Umbilical cord (tissue), 2 donors: ENCODE measurements around the gene CCP110. TPM values are rescaled to one million over a fixed set of nuclear protein-coding genes. Genes with fewer than 3 reads are reported as not detected.
"Not testable (repeated sequence)": the region's sequence is repeated elsewhere in the genome, so short reads cannot be mapped to it uniquely, and the experiment has no call there.

Source experiments
- DNase-seq: peaks from one replicate; pipeline ENCODE4 v3.0.0-alpha.2; 2015; ENCODE audit warnings: low spot score
- total RNA-seq: library from RNA; depleted of rRNA; stranded (reverse); fragments of >200 nt; gene quantifications from one replicate; pipeline ENCODE4 v1.2.3, GENCODE V29; 2014; ENCODE audit warnings: low replicate concordance; ENCODE audit not compliant: insufficient read depth

The CCP110 gene
- total RNA-seq, 1 donor from 2014 or later = 22.6 TPM

- DNase-seq = no peak
Observed at GRCh38 chr16:19507867-19508266, 15.9 kb upstream of the CCP110 start.

GRCh38 chr16:19512297-19512696 is 11.4 kb upstream of the CCP110 start:
- no peak for DNase-seq

- peak; percentile 20 for DNase-seq
Observed at GRCh38 chr16:19513377-19514053, 10.2 kb upstream of the CCP110 start.

- DNase-seq = no peak
Observed at GRCh38 chr16:19515757-19516156, 8.0 kb upstream of the CCP110 start.

- no peak for DNase-seq
Observed at GRCh38 chr16:19517424-19518089, 6.2 kb upstream of the CCP110 start.

- no peak for DNase-seq
Observed at GRCh38 chr16:19518388-19518787, 5.4 kb upstream of the CCP110 start.

- DNase-seq = peak; percentile 16
Observed at GRCh38 chr16:19520861-19521331, 2.8 kb upstream of the CCP110 start.

- DNase-seq = peak; percentile 96
Observed at GRCh38 chr16:19521471-19522396, 2.0 kb upstream of the CCP110 start, which contains the start of gene GDE1. GDE1 (minus strand) TSS chr16:19522098; CDS start chr16:19521964, 134 bp downstream.

GRCh38 chr16:19522397-19522732 is 1.4 kb upstream of the CCP110 start:
- DNase-seq = no peak

- DNase-seq = no peak
Observed at GRCh38 chr16:19522760-19523159, 982 bp upstream of the CCP110 start.

GRCh38 chr16:19523184-19523558 is 571 bp upstream of the CCP110 start:
- no peak for DNase-seq

- no peak for DNase-seq
Observed at GRCh38 chr16:19524356-19524615, 544 bp downstream of the CCP110 start.

- peak; percentile 30 for DNase-seq
Observed at GRCh38 chr16:19524616-19525384, 1.1 kb downstream of the CCP110 start.

GRCh38 chr16:19525385-19525723 is 1.6 kb downstream of the CCP110 start:
- DNase-seq = no peak

GRCh38 chr16:19527161-19527560 is 3.4 kb downstream of the CCP110 start:
- DNase-seq = no peak

- DNase-seq = no peak
Observed at GRCh38 chr16:19528666-19529065, 4.9 kb downstream of the CCP110 start.

GRCh38 chr16:19532601-19533000 is 8.9 kb downstream of the CCP110 start:
- no peak for DNase-seq

GRCh38 chr16:19540241-19540970 is 16.7 kb downstream of the CCP110 start:
- no peak for DNase-seq

GRCh38 chr16:19542138-19542821 is 18.5 kb downstream of the CCP110 start:
- no peak for DNase-seq

GRCh38 chr16:19543278-19543996 is 19.7 kb downstream of the CCP110 start:
- DNase-seq = not testable (repeated sequence)
